IPS-15b (cell line): ENCODE data around the gene TPM1.

Experiments
- H3K27me3 ChIP-seq: one replicate; pipeline ENCODE4 v1.6.1; 2013; ENCODE audit warnings: low read length; ENCODE audit not compliant: control insufficient read depth, insufficient read depth
- H3K36me3 ChIP-seq: one replicate; pipeline ENCODE4 v1.6.1; 2013; ENCODE audit warnings: low read length; ENCODE audit not compliant: control insufficient read depth, insufficient read depth
- H3K4me1 ChIP-seq: one replicate; pipeline ENCODE4 v1.6.1; 2013; ENCODE audit warnings: mild to moderate bottlenecking, low read length; ENCODE audit not compliant: control insufficient read depth, insufficient read depth
- H3K4me3 ChIP-seq: one replicate; pipeline ENCODE4 v1.5.1; 2013; ENCODE audit warnings: low read depth, low read length
- H3K9ac ChIP-seq: one replicate; pipeline ENCODE4 v1.6.1; 2013; ENCODE audit warnings: low read depth, mild to moderate bottlenecking, low read length
- H3K9me3 ChIP-seq: one replicate; pipeline ENCODE4 v1.6.1; 2013; ENCODE audit warnings: mild to moderate bottlenecking, low read length; ENCODE audit not compliant: control insufficient read depth, insufficient read depth

TPM1 gene

DNA sequence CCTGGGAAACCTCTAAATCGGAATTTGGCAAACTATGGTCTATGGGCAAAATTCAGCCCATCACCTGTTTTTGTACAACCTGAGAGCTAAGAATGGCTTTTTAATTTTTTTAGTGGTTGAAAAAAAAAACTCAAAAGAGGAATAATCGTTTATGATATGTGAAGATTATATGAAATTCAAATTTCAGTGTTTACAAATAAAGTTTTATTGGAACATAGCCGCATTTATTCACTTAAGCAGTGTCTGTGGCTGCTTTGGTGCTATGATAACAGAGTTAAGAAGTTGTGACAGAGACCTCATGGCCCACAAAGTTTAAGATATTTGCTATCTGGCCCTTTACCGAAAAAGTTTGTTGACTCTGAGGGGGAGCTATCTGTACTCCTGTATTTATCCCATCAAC is 42.7 kb downstream of the TPM1 start:
- Histone ChIP-seq H3K9ac (no peak overlapping the region), H3K27me3 (no peaks in the 10 kb centered on the region), H3K36me3 (no peaks in the 10 kb centered on the region), H3K9me3 (no peaks in the 10 kb centered on the region), H3K4me3 (no peak overlapping the region), H3K4me1 (peaks cover 36% of the 10 kb centered on the region)

DNA sequence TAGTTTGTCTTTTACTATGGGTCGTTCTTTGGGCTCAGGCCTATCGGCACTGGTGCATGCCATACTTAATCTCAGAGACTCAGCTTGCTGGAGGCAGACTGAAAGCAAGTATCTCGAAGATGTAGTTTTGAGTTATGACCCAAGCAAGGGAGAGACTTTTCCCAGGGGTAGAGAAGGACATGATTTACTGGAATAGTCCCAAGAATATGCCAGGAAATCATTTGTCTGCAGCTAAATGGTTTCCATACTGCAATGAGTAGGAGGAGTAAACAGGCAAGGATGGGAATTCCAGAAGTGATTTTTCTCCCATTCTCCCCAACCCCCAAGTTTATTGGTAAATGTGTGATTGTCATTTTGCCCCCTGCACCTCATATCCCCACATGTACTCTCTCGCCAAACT is 43.7 kb downstream of the TPM1 start:
- H3K36me3 ChIP-seq = no peaks in the 10 kb centered on the region
- no peak overlapping the region for H3K4me3 ChIP-seq
- peaks cover 36% of the 10 kb centered on the region for H3K4me1 ChIP-seq
- no peaks in the 10 kb centered on the region for H3K27me3 ChIP-seq
- H3K9me3 ChIP-seq = no peaks in the 10 kb centered on the region
- H3K9ac ChIP-seq = no peak overlapping the region

DNA sequence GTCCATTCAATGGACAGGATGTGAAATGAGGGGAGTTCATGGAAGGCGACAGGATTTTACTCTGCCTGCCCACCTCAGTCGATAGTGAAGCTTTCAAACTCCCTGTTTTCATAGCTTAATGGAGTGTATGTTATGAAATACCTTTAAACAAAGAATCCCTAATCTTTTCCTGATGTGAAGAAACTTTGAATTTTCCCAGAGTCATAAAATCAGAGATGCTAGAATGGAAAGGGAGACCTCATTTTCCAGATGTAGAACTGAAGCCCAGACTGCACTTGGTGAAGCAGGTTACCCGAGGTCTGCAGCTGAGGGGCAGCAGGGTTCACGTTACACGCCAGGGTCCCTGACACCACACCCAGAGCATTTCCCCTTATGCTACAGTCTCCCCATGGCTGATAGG is 44.4 kb downstream of the TPM1 start:
- Histone ChIP-seq H3K4me3 (no peak overlapping the region), H3K9me3 (no peaks in the 10 kb centered on the region), H3K4me1 (peaks cover 32% of the 10 kb centered on the region), H3K9ac (no peak overlapping the region), H3K36me3 (no peaks in the 10 kb centered on the region), H3K27me3 (no peaks in the 10 kb centered on the region)

DNA sequence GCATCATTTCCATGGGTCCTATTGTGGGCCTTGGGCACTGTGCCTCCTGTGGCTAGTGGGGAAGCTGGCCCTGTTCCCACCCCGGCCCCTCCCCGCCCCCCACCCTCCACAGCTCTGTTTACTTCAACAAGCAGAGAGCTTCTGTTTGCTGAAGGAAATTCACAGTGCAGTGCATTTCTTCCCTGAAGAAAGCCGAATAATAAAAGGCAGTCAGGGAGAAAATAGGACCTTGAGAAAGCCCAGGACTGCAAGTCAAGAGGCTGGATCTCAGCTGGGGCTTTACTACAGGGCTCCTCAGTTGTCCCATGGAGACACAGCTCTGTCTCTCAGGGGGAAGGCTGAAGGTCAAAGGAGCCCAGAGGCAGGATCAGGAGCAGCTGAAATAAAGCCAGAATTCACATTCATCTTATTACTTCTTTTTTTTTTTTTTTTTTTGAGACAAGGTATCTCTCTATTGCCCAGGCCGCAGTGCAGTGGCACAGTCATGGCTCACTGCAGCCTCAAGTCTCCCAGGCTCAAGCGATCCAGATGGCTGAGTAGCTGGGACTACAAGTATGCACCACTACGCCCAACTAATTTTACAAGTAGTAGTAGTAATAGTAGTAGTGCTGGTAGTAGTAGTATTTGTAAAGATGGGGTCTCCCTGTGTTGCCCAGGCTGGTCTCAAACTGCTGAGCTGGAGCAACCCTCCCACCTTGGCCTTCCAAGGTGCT is 46.1 kb downstream of the TPM1 start:
- H3K27me3 ChIP-seq = no peaks in the 10 kb centered on the region
- peaks cover 24% of the 10 kb centered on the region for H3K4me1 ChIP-seq
- no peaks in the 10 kb centered on the region for H3K9me3 ChIP-seq
- no peak overlapping the region for H3K4me3 ChIP-seq
- H3K36me3 ChIP-seq = no peaks in the 10 kb centered on the region
- no peak overlapping the region for H3K9ac ChIP-seq

DNA sequence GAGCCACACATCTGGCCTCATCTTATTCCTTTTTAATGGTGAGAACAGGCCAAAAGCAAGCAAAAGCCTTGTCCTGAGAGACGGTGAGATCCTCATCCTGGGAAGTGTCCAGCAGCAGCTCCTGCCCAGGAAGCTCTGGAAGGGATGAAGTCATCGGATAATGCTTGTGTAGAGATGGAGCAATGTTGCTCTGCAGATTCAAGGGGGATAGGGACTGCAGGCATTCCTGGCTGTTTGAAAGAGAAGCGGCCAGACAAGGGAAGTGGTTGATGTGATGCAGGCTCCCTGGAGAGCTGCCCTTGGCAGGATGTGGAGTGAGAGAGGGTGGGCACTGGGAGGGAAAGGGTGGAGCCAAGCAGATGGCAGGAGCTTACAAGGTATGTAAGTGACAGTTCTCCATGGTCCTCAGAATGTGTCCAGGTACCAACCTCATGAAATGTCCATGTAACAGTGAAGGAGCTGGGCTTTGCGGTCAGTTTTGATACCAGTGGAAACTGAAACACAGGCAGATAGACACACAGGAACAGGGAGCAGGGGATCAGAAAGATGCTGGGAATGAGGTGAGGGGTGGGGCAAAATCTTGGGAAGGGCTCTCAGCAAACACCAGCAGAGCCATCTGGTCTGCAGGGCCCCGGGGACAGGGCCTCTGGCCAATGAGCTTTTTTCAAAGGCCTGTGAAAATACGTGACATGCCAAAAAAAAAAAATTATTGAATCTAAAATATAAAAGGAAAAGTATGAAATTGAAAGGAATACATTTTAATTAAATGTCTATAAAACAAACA is 46.9 kb downstream of the TPM1 start:
- Histone ChIP-seq H3K36me3 (no peaks in the 10 kb centered on the region), H3K9me3 (no peaks in the 10 kb centered on the region), H3K4me1 (peaks cover 24% of the 10 kb centered on the region), H3K9ac (no peak overlapping the region), H3K27me3 (no peaks in the 10 kb centered on the region), H3K4me3 (no peak overlapping the region)

DNA sequence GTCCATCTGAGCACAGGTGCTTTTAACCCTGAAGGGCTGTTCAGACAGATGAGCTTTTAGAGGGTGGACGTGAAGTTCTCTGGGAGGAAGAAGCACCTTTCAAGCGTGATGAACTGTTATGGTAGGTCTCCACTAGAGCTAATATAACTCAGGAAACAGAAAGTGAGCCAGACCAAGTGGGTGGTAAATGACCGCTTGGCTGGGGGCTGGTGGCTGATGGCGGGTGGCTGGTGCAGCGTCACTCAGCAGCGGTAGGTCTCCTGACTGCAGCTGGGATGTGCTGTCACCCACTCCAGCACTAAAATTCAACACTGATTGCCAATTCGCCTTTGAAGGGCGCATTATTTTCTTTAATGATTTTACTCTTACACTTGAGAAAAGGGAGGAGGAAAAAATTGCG is 47.9 kb downstream of the TPM1 start:
- peaks cover 24% of the 10 kb centered on the region for H3K4me1 ChIP-seq
- no peak overlapping the region for H3K4me3 ChIP-seq
- H3K9ac ChIP-seq = no peak overlapping the region
- no peaks in the 10 kb centered on the region for H3K9me3 ChIP-seq
- H3K36me3 ChIP-seq = no peaks in the 10 kb centered on the region
- no peaks in the 10 kb centered on the region for H3K27me3 ChIP-seq

DNA sequence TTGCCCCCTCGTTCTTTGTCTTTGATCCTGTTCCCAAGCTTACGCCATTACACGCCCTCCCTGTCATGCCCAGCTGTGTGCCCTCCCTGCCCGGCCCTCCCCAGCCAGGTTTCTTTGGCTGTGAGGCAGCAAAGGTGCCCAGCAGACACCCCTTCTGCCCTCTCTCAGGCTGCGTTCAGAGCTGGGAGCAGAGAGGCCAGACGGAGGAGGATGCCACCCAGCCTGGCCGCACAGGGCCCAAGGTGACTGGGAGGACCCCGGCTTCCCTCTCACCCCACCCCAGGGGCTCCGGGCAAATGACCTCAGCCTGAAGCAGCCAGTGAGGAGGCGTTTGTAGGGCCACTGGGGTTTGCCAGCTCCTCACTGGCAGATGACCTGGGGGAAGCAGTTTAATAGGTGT is 48.3 kb downstream of the TPM1 start:
- Histone ChIP-seq H3K4me1 (peaks cover 24% of the 10 kb centered on the region), H3K4me3 (no peak overlapping the region), H3K27me3 (no peaks in the 10 kb centered on the region), H3K9ac (no peak overlapping the region), H3K9me3 (no peaks in the 10 kb centered on the region), H3K36me3 (no peaks in the 10 kb centered on the region)

DNA sequence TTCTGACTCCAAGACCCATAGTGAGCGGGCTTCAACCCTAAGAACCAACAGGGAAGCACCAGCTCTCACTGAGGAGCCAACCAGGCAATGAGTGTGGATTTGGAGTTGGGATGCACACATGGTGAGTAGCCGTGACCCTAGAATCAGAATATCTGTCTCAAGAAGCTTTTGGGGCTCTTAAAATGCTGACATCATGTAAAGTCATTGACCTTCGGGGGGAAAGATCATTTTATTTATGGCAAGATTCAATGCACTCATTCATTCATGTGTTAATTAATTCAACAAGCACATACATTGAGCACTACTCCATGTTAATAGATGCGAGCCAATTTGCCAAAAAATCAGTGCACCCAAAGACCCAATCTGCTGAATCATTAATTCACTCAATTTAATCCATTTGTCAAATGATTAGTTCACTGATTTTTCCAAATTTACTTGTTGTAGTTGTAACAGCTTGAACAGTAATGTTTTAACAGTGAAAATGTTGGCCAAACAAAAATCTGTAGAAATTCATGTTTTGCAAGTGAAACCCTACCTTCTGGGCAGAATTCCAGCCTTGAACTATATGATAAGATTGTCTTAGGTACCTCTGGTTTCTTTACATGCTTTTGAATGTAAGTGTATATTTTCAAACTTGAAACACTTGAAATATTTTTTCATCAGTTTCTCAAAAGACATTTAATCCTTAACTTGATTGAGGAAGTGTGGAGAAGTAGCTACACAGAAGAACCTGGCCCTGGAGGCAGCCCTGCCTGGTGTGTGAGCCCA is 49.3 kb downstream of the TPM1 start:
- H3K4me1 ChIP-seq = peaks cover 21% of the 10 kb centered on the region
- no peaks in the 10 kb centered on the region for H3K9me3 ChIP-seq
- no peaks in the 10 kb centered on the region for H3K27me3 ChIP-seq
- no peak overlapping the region for H3K9ac ChIP-seq
- H3K36me3 ChIP-seq = no peaks in the 10 kb centered on the region
- H3K4me3 ChIP-seq = no peak overlapping the region

DNA sequence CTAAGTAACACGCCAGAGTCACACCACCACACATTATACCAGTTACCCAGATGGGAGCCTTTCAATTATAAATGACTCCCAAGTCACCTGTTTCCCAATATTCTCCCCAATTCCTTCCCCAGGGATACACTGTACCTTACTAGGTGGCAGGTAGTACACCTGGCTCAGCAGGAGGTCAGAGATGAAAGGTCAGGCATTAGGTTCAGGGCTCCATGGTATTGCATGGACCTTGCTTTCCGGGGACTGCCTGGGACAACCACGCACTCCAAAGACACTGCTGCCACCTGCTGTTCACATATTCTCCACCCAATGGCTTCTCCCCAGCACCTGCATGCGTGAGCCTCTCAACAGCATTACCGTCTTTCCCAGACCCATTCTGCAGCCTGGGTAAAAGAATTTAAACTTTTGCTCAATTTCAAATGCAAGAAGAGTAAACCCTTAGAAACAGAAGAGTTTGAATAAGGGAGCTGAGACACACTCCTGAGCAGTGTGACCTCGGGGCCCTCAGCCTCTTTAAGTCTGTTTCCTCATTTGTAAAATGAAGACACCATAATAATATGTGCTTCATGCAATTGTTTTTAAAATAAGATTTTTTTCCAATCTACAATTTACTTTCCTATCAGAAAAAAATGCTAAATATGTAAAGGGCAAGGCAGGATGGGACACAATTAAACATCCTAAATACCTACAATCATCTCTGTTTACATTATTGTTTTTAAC is 51.1 kb downstream of the TPM1 start:
- Histone ChIP-seq H3K36me3 (no peaks in the 10 kb centered on the region), H3K27me3 (no peaks in the 10 kb centered on the region), H3K9me3 (no peaks in the 10 kb centered on the region), H3K9ac (no peak overlapping the region), H3K4me1 (peaks cover 13% of the 10 kb centered on the region), H3K4me3 (no peak overlapping the region)

DNA sequence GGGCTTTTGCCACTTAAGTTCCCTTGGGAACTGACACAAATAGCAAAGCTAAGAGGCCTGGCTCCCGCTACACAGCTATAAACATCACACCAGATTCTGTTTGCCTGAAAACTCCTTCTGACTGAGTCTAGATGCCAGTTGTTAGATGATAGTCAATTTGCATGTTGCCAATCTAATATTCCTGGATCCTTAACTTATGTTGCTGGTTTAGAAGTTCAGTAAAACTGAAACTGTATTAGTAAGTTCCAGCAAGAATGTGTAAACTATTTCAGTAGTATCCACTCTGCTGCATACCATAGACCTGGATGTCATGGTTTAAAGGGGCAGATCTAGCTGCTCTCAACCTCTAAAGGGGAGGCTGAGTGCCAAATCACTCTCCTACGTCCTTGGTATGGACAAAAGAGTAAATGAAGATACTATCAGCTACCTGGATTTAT is 52.0 kb downstream of the TPM1 start:
- no peak overlapping the region for H3K4me3 ChIP-seq
- no peaks in the 10 kb centered on the region for H3K36me3 ChIP-seq
- no peaks in the 10 kb centered on the region for H3K27me3 ChIP-seq
- no peaks in the 10 kb centered on the region for H3K9me3 ChIP-seq
- H3K9ac ChIP-seq = no peak overlapping the region
- H3K4me1 ChIP-seq = peaks cover 4% of the 10 kb centered on the region

DNA sequence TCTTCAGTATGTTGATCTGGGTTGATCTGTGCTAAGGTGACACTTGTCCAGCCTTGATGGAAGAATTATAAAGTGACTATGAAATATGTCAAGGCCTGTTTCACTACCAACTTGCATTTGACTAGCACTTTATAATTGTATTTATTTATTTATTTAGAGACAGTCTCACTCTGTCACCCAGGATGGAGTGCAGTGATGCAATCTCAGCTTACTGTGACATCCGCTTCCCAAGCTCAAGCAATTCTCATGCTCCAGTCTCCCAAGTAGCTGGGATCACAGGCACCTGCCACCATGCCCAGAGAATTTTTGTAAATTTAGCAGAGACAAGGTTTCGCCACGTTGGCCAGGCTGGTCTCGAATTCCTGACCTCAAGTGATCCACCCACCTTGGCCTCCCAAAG is 53.6 kb downstream of the TPM1 start:
- no peaks in the 10 kb centered on the region for H3K27me3 ChIP-seq
- H3K4me3 ChIP-seq = no peak overlapping the region
- no peak overlapping the region for H3K9ac ChIP-seq
- H3K9me3 ChIP-seq = no peaks in the 10 kb centered on the region
- H3K4me1 ChIP-seq = peaks cover 3% of the 10 kb centered on the region
- no peaks in the 10 kb centered on the region for H3K36me3 ChIP-seq
